Subcutaneous adipose tissue (tissue), 4 donors: ENCODE data around the gene CCR6. TPM values are rescaled to one million over a fixed set of nuclear protein-coding genes. Genes with fewer than 3 reads are reported as not detected.

Experiments
- CTCF ChIP-seq: fragments of 450-650 bp; IDR thresholded peaks from one replicate; pipeline ENCODE4 v1.5.1; 2016; ENCODE audit warnings: low read depth, mild to moderate bottlenecking, control low read depth, antibody characterized with exemption, moderate library complexity
- total RNA-seq, 4 donors: library from RNA; depleted of rRNA; stranded (reverse); fragments of >200 nt; gene quantifications; one replicate each; pipeline ENCODE4 v1.1.0, GENCODE V29; 2016

The CCR6 gene
- total RNA-seq, 4 donors from 2014 or later = 0.22 TPM; not detected in 3

GRCh38 chr6:167115054-167115453 is 7.8 kb upstream of the CCR6 start:
- TF ChIP-seq CTCF = no peak

GRCh38 chr6:167116109-167116837 is 6.6 kb upstream of the CCR6 start:
- no peak for TF ChIP-seq CTCF

- TF ChIP-seq CTCF = no peak
Observed at GRCh38 chr6:167116838-167117228, 6.1 kb upstream of the CCR6 start.

GRCh38 chr6:167118006-167118405 is 4.9 kb upstream of the CCR6 start:
- TF ChIP-seq CTCF = no peak

- TF ChIP-seq CTCF = no peak
Observed at GRCh38 chr6:167118839-167119238, 4.1 kb upstream of the CCR6 start.

GRCh38 chr6:167119670-167120582 is 3.0 kb upstream of the CCR6 start:
- TF ChIP-seq CTCF = no peak

GRCh38 chr6:167120583-167120903 is 2.4 kb upstream of the CCR6 start:
- TF ChIP-seq CTCF = no peak
